Subcutaneous adipose tissue (tissue), 4 donors: ENCODE measurements around the gene SLK. TPM values are rescaled to one million over a fixed set of nuclear protein-coding genes. Genes with fewer than 3 reads are reported as not detected.

Experiments
- total RNA-seq, 4 donors: library from RNA; depleted of rRNA; stranded (reverse); fragments of >200 nt; gene quantifications; one replicate each; pipeline ENCODE4 v1.1.0, GENCODE V29; 2016
- TF ChIP-seq, protein P1 (sequence below): fragments of 450-650 bp; IDR thresholded peaks from one replicate; pipeline ENCODE4 v1.5.1; 2016; ENCODE audit warnings: low read depth, mild to moderate bottlenecking, control low read depth, antibody characterized with exemption, moderate library complexity

The SLK gene
- total RNA-seq, 4 donors from 2014 or later = 47.4 to 73.5 (median 65.9) TPM

DNA sequence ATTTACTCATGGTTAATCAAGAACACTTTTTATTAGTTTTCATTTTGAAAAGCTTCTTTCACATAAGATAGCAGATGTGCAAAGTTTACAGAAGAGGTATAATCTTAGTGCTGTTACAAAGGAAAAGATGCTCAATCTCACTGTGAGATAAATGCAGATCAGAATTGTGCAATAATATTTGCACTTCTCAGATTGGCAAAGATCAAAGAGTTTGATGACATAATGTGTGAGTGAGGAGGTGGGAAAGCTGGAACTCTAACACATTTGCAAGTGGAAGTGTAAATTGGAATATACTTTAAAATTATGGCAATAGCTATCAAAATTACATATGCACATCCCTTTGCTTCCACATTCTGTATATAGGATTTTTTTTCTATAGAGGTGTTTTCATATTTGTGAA, 27.4 kb upstream of the SLK start:
- TF ChIP-seq, protein P1, sequence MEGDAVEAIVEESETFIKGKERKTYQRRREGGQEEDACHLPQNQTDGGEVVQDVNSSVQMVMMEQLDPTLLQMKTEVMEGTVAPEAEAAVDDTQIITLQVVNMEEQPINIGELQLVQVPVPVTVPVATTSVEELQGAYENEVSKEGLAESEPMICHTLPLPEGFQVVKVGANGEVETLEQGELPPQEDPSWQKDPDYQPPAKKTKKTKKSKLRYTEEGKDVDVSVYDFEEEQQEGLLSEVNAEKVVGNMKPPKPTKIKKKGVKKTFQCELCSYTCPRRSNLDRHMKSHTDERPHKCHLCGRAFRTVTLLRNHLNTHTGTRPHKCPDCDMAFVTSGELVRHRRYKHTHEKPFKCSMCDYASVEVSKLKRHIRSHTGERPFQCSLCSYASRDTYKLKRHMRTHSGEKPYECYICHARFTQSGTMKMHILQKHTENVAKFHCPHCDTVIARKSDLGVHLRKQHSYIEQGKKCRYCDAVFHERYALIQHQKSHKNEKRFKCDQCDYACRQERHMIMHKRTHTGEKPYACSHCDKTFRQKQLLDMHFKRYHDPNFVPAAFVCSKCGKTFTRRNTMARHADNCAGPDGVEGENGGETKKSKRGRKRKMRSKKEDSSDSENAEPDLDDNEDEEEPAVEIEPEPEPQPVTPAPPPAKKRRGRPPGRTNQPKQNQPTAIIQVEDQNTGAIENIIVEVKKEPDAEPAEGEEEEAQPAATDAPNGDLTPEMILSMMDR = no peak

DNA sequence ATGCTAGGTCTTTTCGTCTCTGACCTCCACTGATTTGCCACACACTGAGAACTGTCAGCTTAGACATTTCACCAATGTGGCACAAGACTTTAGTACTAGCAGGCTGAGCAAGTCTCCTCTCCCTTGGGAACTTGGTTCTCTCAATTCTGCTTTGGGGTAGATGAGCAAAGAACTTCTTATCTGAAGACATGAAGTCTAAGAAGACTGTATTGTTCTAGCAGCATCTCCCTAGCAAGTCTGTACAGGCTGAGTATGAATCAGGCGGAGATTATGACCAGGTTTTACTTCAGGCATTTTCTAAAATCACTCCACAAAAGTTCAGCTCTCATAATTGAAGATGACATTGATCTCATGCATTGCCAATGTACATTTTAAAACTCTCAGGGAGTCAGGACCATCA, 25.1 kb upstream of the SLK start:
- TF ChIP-seq, protein P1 = no peak

DNA sequence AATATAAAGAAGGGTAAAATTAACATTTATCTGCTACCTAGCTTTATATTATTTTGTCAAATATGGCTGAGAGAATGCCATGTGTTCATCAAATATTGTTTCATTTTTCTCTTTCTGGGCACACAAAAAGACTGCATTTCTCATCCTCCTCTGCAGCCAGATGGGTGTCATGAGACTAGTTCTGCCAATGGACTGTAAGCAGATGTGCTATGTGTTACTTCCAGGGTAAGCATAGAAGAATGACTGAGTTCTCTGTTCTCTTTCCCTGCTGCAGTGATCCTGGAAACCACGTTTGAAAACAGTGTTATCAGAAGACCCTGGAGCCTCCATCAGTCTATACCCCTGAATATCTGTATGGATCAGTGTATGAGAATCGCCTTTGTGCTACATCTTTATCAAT, 24.1 kb upstream of the SLK start:
- TF ChIP-seq, protein P1 = no peak

DNA sequence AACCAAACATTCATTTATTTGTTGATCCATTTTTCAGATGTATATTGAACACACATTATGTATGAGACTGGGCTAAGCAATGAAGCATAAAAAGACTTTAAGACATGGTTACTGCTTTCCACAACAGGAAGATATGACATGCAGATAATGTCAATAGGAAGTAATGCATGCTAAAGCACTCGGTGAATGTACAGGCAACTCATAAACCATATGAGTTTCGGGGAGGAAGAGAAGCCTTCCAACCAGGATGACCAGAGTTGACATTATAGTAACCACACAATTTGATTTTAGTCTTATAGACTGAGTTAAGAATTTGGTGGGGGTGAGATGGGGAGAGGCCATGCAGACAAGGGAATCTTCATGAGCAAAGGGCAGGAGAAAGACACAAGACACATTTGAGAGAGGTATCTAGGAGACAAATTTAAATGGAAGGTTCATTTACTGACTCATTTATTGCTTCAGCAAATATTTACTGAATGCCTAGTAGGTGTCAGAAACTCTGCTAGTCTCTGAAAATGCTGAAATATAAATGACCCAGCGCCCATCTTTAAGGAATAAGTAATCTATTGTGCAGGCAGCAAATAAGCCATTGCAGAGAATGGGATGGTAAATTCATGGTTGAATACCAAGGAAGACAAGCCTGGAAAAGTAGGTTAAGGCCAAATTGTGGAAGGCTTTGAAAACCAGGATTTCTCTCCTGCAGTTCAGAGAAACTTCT, 19.0 kb upstream of the SLK start:
- TF ChIP-seq, protein P1 = no peak

DNA sequence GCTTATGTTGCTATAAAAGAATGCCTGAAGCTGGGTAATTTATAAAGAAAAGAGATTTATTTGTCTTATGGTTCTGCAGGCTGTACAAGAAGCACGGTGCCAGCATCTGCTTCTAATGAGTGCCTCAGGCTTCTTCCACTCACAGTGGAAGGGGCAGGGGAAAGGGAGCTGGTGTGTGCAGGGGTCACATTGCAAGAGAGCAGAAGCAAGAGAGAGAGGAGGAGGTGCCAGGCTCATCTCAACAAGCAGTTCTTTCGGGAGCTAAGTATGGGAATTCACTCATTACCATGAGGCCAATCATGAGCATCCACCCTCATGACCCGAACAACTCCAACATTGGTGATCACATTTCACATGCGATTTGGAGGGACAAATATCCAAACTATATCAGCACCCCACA, 17.2 kb upstream of the SLK start:
- TF ChIP-seq, protein P1 = no peak

DNA sequence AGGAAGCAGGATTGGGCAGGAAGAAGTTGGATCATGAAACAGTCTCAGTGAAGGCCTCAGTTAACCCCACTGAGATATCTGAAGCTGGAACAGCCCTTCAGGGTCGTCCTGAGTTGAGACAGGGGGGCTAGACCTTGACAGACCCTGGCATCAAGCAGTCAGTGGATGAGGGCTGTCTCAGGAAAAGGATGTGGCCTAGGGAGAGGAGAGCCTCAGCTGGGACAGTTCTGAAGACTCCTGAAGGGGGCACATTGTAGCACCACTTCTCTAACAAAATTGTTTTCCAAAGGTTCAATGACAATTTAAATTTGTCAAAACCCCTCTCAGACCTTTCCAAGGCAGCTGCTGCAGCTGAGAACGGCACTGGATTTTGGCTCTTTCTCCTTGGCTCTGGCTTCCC, 15.8 kb upstream of the SLK start:
- TF ChIP-seq, protein P1 = no peak

DNA sequence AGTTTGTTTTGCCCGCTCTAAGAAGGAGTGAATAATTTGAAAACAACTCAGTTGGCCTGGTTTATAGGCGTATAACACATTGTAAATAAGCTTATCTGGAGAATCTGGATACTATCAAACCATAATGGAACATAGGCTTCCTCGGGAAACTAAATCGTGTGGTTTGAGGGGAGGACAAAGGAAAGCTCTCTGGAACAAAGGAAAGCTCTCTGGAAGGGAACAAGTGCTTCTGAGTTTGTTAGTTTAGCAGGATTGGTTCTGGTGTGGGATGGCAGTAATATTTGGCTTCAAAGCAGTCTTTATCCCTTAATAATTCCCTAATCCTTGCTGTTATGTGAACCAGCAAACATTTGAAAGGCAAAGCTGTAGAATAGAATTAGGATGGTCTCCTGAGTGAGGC, 15.0 kb upstream of the SLK start:
- TF ChIP-seq, protein P1 = no peak
